Limb (tissue), 2 donors: ENCODE data around the gene DND1.
"Not testable (repeated sequence)": the region's sequence is repeated elsewhere in the genome, so short reads cannot be mapped to it uniquely, and the experiment has no call there.

Source experiments
- DNase-seq, 2 donors: peaks; one replicate each; pipeline ENCODE4 v3.0.0-alpha.2; 2016; ENCODE audit errors: extremely low spot score in 2 of 2

DND1 gene

GRCh38 chr5:140672455-140673186 lies 755 bp downstream of the DND1 start:
- peak in 1 of 2 donors; percentile 38 for DNase-seq

- no peak for DNase-seq
These were observed 1.8 kb downstream of the DND1 start for GRCh38 chr5:140671472-140672125.

DNA sequence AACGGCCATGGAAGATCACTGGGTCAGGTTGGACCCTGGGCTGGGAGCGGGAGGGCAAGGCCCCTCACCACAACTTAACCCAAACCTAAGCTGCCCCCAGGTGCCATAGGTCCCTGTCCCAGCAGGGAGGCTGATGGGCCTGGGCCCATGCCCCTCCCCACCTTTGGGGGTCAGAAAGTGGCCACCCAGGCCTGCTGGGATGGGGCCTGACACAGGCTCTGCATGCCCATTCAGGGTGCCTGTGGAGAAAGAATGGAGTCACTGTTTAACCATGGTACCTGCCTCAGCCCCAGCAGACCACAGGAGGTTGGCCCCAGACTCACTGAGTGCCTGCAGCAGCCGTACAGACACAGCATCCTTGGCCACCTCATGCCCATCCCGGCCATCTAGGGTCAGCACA lies 2.3 kb downstream of the DND1 start:
- DNase-seq = not testable (repeated sequence)

DNA sequence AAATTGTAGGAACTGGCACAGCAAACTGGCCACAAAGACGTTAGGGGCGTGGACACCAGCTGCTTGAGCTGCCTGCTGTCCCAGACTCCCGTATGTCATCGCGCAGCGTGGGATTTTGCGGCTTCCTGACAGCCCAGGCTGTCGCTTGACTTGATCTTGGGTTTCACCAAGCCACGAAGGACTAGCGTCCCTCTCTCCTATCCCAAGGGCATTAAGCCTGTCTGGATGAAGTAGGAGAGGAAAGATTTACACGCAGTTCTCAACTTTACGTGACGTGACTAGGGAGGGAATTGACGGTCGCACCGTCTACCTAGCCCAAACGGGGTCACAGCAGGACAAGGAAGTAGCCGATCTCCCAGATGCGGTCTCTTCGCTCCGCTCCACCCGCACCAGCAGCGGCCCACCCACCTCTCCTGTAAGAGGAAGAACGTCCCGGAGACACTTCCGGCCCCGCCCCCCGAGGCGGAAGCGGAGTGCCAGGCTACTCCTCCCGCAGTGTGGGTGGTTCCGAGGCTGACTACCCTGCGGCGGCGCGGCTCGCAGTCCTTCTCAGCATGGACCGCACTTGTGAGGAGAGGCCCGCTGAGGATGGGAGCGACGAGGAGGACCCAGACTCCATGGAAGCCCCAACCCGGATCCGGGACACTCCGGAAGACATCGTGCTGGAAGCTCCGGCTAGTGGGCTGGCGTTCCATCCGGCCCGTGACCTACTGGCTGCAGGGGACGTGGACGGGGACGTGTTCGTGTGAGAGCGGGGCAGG lies 8.8 kb downstream of the DND1 start, which contains the start of gene WDR55:
WDR55 (plus strand) TSS at position 546 of the 761 bp plus-strand sequence; CDS start at position 555, 9 bp downstream.
- peak; percentile 91 to 95 for DNase-seq

DNA sequence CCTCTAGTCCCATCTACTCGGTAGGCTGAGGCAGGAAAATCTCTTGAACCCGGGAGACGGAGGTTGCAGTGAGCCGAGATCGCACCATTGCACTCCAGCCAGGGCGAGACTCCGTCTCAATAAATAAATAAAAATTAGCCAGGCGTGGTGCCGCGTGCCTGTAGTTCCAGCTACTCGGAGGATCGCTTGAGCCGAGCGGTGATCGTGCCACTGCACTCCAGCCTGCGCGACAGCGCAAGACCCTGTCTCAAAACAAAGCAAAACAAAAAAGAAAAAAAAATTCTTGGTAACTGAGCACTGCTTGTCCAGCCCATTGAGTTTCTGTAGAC lies 9.4 kb downstream of the DND1 start:
- no peak for DNase-seq

- DNase-seq = not testable (repeated sequence)
These were observed 13.0 kb downstream of the DND1 start for GRCh38 chr5:140660371-140660770.

DNA sequence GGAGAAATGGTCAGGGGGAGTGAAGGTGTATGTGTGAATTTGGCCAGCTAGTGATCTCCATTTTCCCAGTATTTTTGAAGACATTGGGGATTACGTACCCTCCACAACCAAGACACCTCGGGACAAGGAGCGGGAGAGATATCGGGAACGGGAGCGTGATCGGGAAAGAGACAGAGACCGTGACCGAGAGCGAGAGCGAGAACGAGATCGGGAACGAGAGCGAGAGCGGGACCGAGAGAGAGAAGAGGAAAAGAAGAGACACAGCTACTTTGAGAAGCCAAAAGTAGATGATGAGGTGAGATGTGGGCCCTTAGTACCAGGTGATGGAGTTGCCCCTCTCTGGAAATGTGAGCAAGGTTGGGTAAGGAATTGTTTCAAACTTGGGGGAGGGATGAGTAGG lies 14.5 kb downstream of the DND1 start:
- DNase-seq = no peak

DNA sequence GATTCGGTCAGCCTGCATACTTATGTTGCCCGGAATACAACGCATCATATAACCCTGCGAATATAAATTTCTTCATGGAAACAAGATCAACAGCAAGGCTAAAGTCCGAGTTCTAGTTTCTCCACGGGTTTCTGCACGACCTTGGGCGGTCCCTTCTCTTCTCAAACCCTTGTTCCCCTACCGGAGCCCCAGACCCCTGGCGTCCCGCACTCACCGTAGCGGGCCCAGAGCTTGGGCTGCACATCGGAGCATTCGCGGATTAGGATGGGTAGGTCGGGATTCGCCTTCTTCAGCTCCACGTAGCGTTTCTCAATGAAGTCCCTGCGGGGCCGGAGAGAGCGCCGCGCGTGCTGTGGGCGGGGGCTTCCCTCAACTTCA lies 26.3 kb downstream of the DND1 start:
- no peak for DNase-seq

- DNase-seq = no peak
These were observed 30.7 kb downstream of the DND1 start for GRCh38 chr5:140642718-140643117.

GRCh38 chr5:140641716-140642115 lies 31.7 kb downstream of the DND1 start:
- no peak for DNase-seq

DNA sequence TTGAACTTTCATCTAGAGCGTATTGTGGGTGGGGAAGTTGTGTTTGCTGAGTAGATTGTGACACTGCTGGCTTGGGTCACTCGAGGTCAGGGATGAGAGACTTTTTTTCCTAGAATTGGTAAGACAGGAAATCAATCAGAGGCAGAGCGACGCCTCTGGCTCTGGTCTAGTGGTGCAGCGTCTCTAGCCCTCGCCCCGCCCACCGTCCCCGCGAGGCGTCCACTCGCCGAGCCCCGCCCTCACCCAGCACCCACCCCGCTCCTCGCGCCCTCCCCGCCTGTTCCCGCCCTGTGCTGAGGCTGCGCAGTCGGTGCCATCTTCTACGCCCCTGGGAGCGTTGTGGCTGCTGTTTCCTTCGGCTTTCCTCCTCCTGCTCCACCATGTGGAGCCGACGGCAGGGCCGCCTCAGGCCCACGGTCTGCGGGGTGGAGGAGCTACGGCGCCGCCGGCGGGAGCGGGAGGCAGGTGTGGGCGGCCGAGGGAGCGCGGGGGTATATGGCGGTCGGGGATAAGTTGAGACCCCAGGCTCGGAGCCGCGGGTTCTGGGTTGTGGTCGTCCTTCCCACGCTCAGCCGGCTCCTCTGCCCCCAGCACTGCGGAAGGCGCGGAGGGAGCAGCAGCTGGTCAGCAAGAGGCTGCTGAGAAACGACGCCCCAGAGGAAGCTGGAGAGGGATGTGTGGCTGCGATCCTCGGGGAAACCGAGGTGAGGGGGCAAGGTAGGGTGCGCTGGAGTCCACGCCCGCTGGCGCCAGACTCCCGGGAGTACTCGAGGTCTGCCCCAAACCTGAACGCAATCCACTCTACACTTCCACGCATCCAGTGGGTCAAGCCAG lies 34.0 kb downstream of the DND1 start, which contains the start of gene TMCO6:
TMCO6 (plus strand) TSS at position 304 of the 834 bp plus-strand sequence; CDS start at position 381, 77 bp downstream.
- DNase-seq = peak; percentile 91 to 96

- DNase-seq = not testable (repeated sequence)
These were observed 34.6 kb downstream of the DND1 start for GRCh38 chr5:140638898-140639147.

DNA sequence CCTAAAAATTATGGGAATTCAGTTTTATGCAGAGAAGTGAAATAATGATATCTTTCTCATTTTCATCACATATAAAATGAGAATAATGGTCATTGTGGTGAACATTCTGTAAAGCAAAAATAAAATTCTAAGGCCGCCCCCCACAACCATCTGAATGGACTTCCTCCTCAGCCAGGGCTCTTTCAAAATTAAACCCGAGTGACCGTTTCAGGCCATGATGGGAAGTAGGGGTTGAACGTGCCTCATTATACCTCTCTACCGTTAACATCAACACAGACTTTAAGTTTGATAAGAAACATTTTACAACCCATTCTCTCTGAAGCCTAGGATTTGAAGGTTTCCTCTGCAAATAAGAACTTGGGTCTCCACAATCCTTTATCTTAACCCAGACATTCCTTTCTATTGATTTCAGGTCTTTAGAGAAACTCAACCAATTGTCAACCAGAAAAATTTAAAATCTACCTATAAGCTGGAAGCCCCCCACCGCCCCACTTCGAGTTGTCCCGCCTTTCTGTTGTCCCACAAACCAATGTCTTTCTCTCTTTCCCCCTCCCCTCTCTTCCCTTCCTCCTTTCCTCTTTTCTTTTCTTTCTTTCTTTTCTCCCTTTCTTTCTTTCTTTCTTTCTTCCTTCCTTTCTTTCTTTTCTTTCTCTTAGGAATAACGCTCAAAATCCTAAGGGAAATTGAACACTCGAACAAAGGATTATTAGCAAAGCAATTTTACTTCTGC lies 35.8 kb downstream of the DND1 start:
- no peak for DNase-seq

- DNase-seq = no peak
These were observed 37.8 kb downstream of the DND1 start for GRCh38 chr5:140635291-140636257.

- DNase-seq = no peak
These were observed 39.3 kb downstream of the DND1 start for GRCh38 chr5:140634103-140634502.

DNA sequence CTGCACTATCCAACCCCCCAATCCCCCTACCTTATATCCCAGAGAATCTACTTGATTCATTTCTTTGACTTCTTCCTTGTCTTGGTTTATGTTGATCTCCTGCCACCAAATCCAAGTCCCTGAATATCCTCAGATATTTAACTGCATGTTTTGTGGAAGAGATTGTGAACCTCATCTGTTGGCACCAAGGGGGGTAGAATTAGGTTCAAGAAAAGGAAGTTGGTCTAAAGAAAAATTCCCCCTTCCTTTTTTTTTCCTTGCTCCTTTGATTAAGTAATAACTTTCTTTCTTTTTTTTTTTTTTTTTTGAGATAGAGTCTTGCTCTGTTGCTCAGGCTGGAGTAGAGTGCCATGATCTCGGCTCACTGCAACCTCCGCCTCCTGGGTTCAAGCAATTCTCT lies 39.9 kb downstream of the DND1 start:
- no peak for DNase-seq

DNA sequence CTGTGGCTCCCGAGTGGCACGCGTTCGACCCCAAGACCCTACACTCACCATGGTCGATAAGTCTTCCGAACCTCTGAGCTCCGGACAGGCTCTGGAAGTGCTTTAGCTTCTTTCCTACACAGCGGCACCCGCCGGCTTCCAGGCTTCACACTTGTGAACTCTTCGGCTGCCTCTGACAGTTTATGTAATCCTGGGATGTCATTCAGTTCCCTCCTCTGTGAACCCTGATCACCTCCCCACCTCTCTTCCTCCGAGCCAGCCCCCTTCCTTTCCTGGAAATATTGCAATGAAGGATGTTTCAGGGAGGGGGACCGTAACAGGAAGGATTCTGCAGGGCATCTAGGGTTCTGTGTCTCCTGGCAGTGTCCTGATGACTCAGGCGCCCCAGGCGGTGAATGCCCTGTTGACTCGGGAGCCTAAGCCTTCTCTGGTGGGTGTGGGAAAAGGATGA lies 40.3 kb downstream of the DND1 start, which contains the start of gene CD14:
CD14 (minus strand) TSS at position 155 of the 451 bp plus-strand sequence; CDS start at position 51, 104 bp downstream.
- no peak for DNase-seq

DNA sequence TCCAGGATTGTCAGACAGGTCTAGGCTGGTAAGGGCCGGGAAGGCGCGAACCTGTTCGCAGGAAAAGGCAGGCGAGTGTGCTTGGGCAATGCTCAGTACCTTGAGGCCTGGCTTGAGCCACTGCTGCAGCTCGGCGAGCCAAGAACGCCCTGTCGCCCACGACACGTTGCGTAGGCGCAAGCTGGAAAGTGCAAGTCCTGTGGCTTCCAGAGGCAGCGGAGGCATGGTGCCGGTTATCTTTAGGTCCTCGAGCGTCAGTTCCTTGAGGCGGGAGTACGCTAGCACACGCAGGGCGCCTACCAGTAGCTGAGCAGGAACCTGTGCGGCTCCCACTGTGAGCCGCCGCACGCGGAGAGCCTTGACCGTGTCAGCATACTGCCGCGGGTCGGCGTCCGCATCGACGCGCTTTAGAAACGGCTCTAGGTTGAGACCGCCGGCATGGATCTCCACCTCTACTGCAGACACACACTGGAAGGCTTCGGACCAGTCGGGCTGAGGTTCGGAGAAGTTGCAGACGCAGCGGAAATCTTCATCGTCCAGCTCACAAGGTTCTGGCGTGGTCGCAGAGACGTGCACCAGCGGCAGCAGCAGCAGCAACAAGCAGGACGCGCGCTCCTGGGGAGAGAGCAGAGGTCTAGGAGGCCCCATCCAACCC lies 40.9 kb downstream of the DND1 start:
- DNase-seq = peak in 1 of 2 donors; percentile 47

DNA sequence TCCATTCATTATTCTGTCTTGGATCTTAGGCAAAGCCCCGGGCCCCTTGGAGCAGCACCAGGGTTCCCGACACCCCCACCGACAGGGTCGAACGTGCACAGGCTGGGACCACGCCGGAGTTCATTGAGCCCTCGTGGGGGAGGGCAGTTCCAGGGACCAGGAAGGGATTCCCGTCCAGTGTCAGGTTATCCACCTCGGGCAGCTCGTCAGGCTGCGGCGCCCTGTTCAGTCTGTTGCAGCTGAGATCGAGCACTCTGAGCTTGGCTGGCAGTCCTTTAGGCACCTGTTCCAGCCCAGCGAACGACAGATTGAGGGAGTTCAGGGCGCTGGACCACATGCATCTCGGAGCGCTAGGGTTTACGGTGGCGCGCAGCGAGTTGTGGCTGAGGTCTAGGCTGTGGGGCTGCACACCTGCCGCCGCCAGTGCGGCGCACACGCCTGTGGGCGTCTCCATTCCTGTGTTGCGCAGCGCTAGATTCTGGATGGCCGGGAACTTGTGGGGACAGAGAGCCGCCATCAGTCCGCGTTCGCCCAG lies 41.5 kb downstream of the DND1 start:
- DNase-seq = peak in 1 of 2 donors; percentile 38
